HepG2 (cell line): ENCODE measurements around the gene SFT2D1. TPM values are rescaled to one million over a fixed set of nuclear protein-coding genes. Genes with fewer than 3 reads are reported as not detected.

ENCODE experiments used
- EED ChIP-seq: sonication (generic); formaldehyde crosslinking; IDR thresholded peaks from 2 replicates; pipeline ENCODE4 v1.5.0; 2020; ENCODE audit warnings: mild to moderate bottlenecking, missing genetic modification reagents
- FOXA1 ChIP-seq, 2 experiments: fragments of 450-650 bp in 1 of 2; sonication (generic) in 1 of 2; formaldehyde crosslinking in 1 of 2; IDR thresholded peaks; 2 replicates each; pipeline versions ENCODE4 v1.4.0 to v1.6.1; 2016 to 2020; ENCODE audit warnings: missing genetic modification reagents in 1 of 2
- FOXP1 ChIP-seq, 2 experiments: fragments of 450-650 bp in 1 of 2; IDR thresholded peaks; 2 replicates each; pipeline ENCODE4 v1.6.1; 2017 to 2018; ENCODE audit warnings: antibody characterized with exemption in 1 of 2
- GATAD2A ChIP-seq: IDR thresholded peaks from 2 replicates; pipeline ENCODE4 v1.6.1; 2016
- HMG20A ChIP-seq: IDR thresholded peaks from 2 replicates; pipeline ENCODE4 v1.6.1; 2016; ENCODE audit warnings: borderline replicate concordance
- IKZF5 ChIP-seq: IDR thresholded peaks from 2 replicates; pipeline ENCODE4 v1.6.1; 2018; ENCODE audit warnings: missing genetic modification reagents, mild to moderate bottlenecking, missing compliant biosample characterization
- MIER3 ChIP-seq: IDR thresholded peaks from 2 replicates; pipeline ENCODE4 v1.6.1; 2016; ENCODE audit warnings: missing compliant biosample characterization, borderline replicate concordance
- MIXL1 ChIP-seq: IDR thresholded peaks from 2 replicates; pipeline ENCODE4 v1.6.1; 2016
- NFYB ChIP-seq: sonication (generic); formaldehyde crosslinking; IDR thresholded peaks from 2 replicates; pipeline ENCODE4 v1.4.0; 2020; ENCODE audit warnings: missing genetic modification reagents
- ONECUT2 ChIP-seq: sonication (generic); formaldehyde crosslinking; IDR thresholded peaks from 2 replicates; pipeline ENCODE4 v1.4.0; 2020; ENCODE audit warnings: missing genetic modification reagents
- PHF21A ChIP-seq: sonication (generic); formaldehyde crosslinking; IDR thresholded peaks from 2 replicates; pipeline ENCODE4 v1.5.0; 2020; ENCODE audit warnings: mild to moderate bottlenecking, missing genetic modification reagents
- POLR2A ChIP-seq, 2 experiments: IDR thresholded peaks; 2 replicates each; pipeline ENCODE4 v1.6.1; 2011; ENCODE audit warnings: low read depth in 2 of 2, low read length in 2 of 2, mild to moderate bottlenecking in 1 of 2, moderate library complexity in 1 of 2; ENCODE audit not compliant: insufficient read depth in 1 of 2
- PPARG ChIP-seq: conservative IDR thresholded peaks from 2 replicates; pipeline ENCODE4 v1.6.1; 2016; ENCODE audit warnings: missing biosample characterization, missing genetic modification reagents
- SALL1 ChIP-seq: sonication (generic); formaldehyde crosslinking; IDR thresholded peaks from 2 replicates; pipeline ENCODE4 v1.8.0; 2022; ENCODE audit warnings: mild to moderate bottlenecking, missing genetic modification reagents
- SIX4 ChIP-seq: sonication (generic); formaldehyde crosslinking; IDR thresholded peaks from 2 replicates; pipeline ENCODE4 v1.4.0; 2020; ENCODE audit warnings: missing genetic modification reagents
- SOX13 ChIP-seq, 3 experiments: fragments of 450-650 bp in 1 of 3; sonication (generic) in 1 of 3; formaldehyde crosslinking in 1 of 3; IDR thresholded peaks in 2 of 3; conservative IDR thresholded peaks in 1 of 3; 2 replicates each; pipeline versions ENCODE4 v1.5.0 to v1.6.1; 2016 to 2020; ENCODE audit warnings: antibody characterized with exemption in 1 of 3, mild to moderate bottlenecking in 1 of 3, missing compliant biosample characterization in 1 of 3, missing genetic modification reagents in 1 of 3, moderate library complexity in 1 of 3
- TFDP1 ChIP-seq: IDR thresholded peaks from 2 replicates; pipeline ENCODE4 v1.6.1; 2016; ENCODE audit warnings: missing compliant biosample characterization, missing genetic modification reagents, borderline replicate concordance
- ZBTB38 ChIP-seq: sonication (generic); formaldehyde crosslinking; IDR thresholded peaks from 2 replicates; pipeline ENCODE4 v1.5.1; 2020; ENCODE audit warnings: mild to moderate bottlenecking, missing genetic modification reagents
- ZFAT ChIP-seq: sonication (generic); formaldehyde crosslinking; conservative IDR thresholded peaks from 2 replicates; pipeline ENCODE4 v1.8.1; 2023; ENCODE audit warnings: missing genetic modification reagents, inconsistent platforms
- ZSCAN31 ChIP-seq: sonication (generic); formaldehyde crosslinking; IDR thresholded peaks from 2 replicates; pipeline ENCODE4 v1.5.0; 2020; ENCODE audit warnings: low read depth, mild to moderate bottlenecking, missing genetic modification reagents
- polyA plus RNA-seq, 8 experiments: library from polyadenylated mRNA; depleted of rRNA in 3 of 8; stranded (reverse) in 7 of 8; unstranded in 1 of 8; fragments of >200 nt; fragmentation: Illumina TruSeq in 4 of 8; extraction: Trizol in 4 of 8; gene quantifications; 2 replicates each; pipeline versions ENCODE4 v1.2.1 to v1.2.3, GENCODE V29; 2011 to 2016; ENCODE audit warnings: low read depth in 4 of 8, missing spikeins in 1 of 8, mixed read lengths in 1 of 8; ENCODE audit not compliant: insufficient read depth in 1 of 8
- total RNA-seq, 5 experiments: library from RNA; depleted of rRNA; stranded (reverse); fragments of >200 nt; fragmentation: Illumina TruSeq; extraction: Trizol; gene quantifications; 2 replicates each; pipeline ENCODE4 v1.2.3, GENCODE V29; 2016; ENCODE audit warnings: low read depth in 1 of 5
- TF ChIP-seq, protein P1 (sequence below): sonication (generic); formaldehyde crosslinking; IDR thresholded peaks from 2 replicates; pipeline ENCODE4 v1.4.0; 2020; ENCODE audit warnings: mild to moderate bottlenecking, missing genetic modification reagents, borderline replicate concordance
- TF ChIP-seq, protein P2 (sequence below): IDR thresholded peaks from 2 replicates; pipeline ENCODE4 v1.6.1; 2016

Gene SFT2D1
- total and polyA plus RNA-seq, 2 of the 13 experiments (the other 11 are each of a cell fraction or from before 2014, with no cell fraction given) = 115 to 147 TPM

DNA sequence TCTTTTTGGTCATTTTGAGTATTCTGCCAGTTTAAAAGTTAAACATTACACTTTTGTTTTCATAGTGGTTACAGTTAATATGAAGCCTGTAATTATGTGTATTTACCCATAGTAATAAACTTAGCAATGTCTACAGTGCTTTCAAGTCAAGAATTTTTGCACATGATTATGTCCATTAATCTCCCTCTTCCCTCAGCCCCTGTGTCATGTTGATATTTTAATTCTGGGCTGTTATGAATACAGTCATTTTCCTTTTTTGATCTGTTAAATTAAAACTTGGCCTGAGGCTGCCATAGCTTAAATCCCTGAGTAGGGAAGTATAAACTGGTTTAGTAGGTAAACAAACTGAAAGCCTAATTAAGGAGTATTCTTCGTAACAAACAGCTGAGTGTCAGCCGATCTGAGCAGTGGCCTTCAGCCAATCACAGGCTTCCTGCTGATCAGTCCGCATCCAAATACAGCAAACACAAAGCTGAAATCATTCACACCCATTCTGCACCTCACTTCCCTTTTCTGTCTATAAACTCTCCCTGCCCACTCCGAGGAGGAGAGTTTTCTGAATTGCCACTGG, 9.5 kb upstream of the SFT2D1 start (continued):
- TF ChIP-seq SOX13 (IDR thresholded peaks at IDR 0.05) (no peak), SOX13 (CRISPR knock-in tag; conservative IDR thresholded peaks at IDR 0.05 in 1 of 2, IDR thresholded peaks at IDR 0.05 in 1 of 2) (peak in 1 of 2 experiments; percentile 64; a peak in 1 of 4 replicates), PHF21A (CRISPR knock-in tag) (peak; percentile 49), NFYB (CRISPR knock-in tag) (peak; percentile 63), GATAD2A (CRISPR knock-in tag) (peak; percentile 67), MIXL1 (CRISPR knock-in tag) (peak; percentile 76), MIER3 (peak; percentile 55; the same call in 1 of the 2 replicates), FOXA1 (IDR thresholded peaks at IDR 0.05) (peak; percentile 73), FOXA1 (CRISPR knock-in tag; IDR thresholded peaks at IDR 0.05) (peak; percentile 47; the same call in 1 of the 2 replicates), IKZF5 (CRISPR knock-in tag) (peak; percentile 25; the same call in 1 of the 2 replicates), ZBTB38 (CRISPR knock-in tag) (peak; percentile 59; the same call in 1 of the 2 replicates), ZFAT (no peak), POLR2A (IDR thresholded peaks at IDR 0.05; ENCODE audit: insufficient read depth in 1 of 2, low read depth in 2 of 2, low read length in 2 of 2) (peak in 1 of 2 experiments; percentile 33; a peak in 1 of 4 replicates), ONECUT2 (no peak), ZSCAN31 (CRISPR knock-in tag) (no peak), SIX4 (peak; percentile 11; the same call in 1 of the 2 replicates), PPARG (0 out of 2 replicates have a peak, but pooled peaks have one; percentile 36), TFDP1 (CRISPR knock-in tag) (no peak), SALL1 (CRISPR knock-in tag) (peak; percentile 56), HMG20A (CRISPR knock-in tag) (peak; percentile 23; the same call in 1 of the 2 replicates), EED (CRISPR knock-in tag) (no peak), FOXP1 (IDR thresholded peaks at IDR 0.05) (no peak), FOXP1 (CRISPR knock-in tag; IDR thresholded peaks at IDR 0.05) (peak; percentile 81)
- TF ChIP-seq, protein P1, sequence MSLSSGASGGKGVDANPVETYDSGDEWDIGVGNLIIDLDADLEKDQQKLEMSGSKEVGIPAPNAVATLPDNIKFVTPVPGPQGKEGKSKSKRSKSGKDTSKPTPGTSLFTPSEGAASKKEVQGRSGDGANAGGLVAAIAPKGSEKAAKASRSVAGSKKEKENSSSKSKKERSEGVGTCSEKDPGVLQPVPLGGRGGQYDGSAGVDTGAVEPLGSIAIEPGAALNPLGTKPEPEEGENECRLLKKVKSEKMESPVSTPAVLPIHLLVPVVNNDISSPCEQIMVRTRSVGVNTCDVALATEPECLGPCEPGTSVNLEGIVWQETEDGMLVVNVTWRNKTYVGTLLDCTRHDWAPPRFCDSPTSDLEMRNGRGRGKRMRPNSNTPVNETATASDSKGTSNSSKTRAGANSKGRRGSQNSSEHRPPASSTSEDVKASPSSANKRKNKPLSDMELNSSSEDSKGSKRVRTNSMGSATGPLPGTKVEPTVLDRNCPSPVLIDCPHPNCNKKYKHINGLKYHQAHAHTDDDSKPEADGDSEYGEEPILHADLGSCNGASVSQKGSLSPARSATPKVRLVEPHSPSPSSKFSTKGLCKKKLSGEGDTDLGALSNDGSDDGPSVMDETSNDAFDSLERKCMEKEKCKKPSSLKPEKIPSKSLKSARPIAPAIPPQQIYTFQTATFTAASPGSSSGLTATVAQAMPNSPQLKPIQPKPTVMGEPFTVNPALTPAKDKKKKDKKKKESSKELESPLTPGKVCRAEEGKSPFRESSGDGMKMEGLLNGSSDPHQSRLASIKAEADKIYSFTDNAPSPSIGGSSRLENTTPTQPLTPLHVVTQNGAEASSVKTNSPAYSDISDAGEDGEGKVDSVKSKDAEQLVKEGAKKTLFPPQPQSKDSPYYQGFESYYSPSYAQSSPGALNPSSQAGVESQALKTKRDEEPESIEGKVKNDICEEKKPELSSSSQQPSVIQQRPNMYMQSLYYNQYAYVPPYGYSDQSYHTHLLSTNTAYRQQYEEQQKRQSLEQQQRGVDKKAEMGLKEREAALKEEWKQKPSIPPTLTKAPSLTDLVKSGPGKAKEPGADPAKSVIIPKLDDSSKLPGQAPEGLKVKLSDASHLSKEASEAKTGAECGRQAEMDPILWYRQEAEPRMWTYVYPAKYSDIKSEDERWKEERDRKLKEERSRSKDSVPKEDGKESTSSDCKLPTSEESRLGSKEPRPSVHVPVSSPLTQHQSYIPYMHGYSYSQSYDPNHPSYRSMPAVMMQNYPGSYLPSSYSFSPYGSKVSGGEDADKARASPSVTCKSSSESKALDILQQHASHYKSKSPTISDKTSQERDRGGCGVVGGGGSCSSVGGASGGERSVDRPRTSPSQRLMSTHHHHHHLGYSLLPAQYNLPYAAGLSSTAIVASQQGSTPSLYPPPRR (CRISPR knock-in tag) = peak; percentile 69; the same call in 1 of the 2 replicates
- TF ChIP-seq, protein P2, sequence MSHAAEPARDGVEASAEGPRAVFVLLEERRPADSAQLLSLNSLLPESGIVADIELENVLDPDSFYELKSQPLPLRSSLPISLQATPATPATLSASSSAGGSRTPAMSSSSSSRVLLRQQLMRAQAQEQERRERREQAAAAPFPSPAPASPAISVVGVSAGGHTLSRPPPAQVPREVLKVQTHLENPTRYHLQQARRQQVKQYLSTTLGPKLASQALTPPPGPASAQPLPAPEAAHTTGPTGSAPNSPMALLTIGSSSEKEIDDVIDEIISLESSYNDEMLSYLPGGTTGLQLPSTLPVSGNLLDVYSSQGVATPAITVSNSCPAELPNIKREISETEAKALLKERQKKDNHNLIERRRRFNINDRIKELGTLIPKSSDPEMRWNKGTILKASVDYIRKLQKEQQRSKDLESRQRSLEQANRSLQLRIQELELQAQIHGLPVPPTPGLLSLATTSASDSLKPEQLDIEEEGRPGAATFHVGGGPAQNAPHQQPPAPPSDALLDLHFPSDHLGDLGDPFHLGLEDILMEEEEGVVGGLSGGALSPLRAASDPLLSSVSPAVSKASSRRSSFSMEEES = 0 out of 2 replicates have a peak, but pooled peaks have one; percentile 38
